C4-2B (cell line): ENCODE measurements around the gene AGTRAP.

Experiments used
- H3K27ac ChIP-seq: fragments of 450-650 bp; 2 replicates; pipeline ENCODE4 v1.5.1; 2017
- CTCF ChIP-seq: fragments of 450-650 bp; conservative IDR thresholded peaks from 2 replicates; pipeline ENCODE4 v1.5.1; 2017; ENCODE audit warnings: mild to moderate bottlenecking
- ZFX ChIP-seq: fragments of 450-650 bp; IDR thresholded peaks from 2 replicates; pipeline ENCODE4 v1.6.1; 2017

AGTRAP gene

DNA sequence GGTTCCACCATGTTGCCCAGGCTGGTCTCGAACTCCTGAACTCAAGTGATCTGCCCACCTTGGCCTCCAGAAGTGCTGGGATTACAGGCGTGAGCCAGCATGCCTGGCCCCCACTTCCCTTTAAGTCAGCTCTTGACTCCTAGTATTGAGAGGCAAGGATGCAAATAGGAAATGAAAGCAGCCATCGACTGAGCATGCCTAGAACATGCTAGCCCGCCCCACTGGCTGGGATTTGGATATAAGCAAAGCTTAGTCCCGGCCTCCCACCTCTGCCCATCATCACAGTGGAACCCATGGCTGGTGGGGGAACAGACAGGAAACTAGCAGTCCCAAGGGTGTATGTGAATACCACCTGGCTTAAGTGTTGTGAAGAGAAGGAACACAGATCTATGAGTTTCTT lies 36.5 kb downstream of the AGTRAP start:
- no peak overlapping the region for H3K27ac ChIP-seq
- TF ChIP-seq CTCF (no peak), ZFX (no peak)

DNA sequence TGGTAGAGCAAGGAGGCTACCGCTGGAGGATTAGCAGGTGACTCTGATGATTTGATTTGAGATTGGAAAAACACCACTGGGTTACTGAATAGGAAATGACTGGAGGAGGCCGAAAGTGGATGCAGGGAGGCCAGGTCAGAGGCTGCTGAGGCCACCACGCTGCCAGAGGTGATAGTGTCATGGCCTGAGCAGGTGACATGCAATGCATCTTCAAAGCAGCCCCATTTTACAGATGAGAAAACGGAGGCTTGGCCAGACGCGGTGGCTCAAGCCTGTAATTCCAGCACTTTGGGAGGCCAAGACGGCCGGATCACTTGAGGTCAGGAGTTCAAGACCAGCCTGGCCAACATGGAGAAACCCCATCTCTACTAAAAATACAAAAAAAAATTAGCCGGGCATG lies 38.8 kb downstream of the AGTRAP start:
- H3K27ac ChIP-seq: no peak overlapping the region
- TF ChIP-seq ZFX (no peak), CTCF (no peak)

- no peak overlapping the region for H3K27ac ChIP-seq
- TF ChIP-seq ZFX (no peak), CTCF (no peak)
Observed at GRCh38 chr1:11777658-11778322, 41.9 kb downstream of the AGTRAP start.

GRCh38 chr1:11778336-11778735 lies 42.4 kb downstream of the AGTRAP start:
- no peak overlapping the region for H3K27ac ChIP-seq
- TF ChIP-seq CTCF: no peak

DNA sequence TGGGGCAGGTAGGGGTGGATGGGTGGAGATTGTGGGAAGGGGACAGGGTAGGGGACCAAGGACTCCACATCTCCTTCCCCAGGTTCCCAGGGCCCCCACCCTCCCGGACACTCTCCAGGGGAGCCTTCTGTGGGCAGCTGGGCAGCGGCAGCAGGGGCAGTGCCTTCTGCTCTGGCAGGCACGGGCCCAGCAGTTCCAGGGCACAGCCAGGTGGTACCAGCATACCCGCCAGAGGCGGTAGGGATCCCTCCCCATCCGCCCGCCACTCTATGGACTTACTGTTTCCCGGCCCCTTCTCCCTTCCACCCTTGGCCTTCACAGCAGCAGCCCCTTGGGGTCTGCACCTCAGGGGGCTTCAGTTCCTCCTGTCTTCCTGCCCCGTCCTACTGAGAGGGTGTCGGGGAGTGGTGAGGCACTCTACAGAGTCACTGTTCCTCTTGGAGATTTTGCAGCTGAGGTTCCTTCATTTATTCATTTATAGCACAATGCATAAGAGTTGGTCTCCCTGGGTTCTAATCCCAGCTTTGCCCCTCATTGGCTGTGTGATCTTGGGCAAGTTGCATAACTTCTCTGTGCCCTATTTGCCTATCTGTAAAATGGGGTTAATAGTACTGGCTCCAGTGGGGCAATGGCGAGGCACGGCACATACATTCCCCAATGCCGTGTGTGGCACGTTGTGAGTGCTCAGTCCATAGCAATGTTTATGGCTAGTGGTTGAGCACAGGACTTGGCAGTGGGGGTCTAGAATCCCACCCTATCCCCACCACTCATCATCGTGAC lies 43.1 kb downstream of the AGTRAP start:
- TF ChIP-seq CTCF (no peak), ZFX (no peak)
- no peak overlapping the region for H3K27ac ChIP-seq

GRCh38 chr1:11779715-11780379 lies 43.9 kb downstream of the AGTRAP start:
- TF ChIP-seq ZFX: no peak
- no peak for TF ChIP-seq CTCF
- H3K27ac ChIP-seq: no peak overlapping the region
